HEK293 (cell line): ENCODE results near the gene NAALADL2.

Experiments used
- CTCF ChIA-PET: fragments of 350-600 bp; formaldehyde crosslinking; extraction: SDS; loops from one replicate; lab custom pipeline; 2021; ENCODE audit warnings: antibody characterized with exemption; lab: Yijun Ruan, JAX
- POLR2A ChIA-PET: fragments of 300-600 bp; formaldehyde crosslinking; extraction: SDS; loops from one replicate; lab custom pipeline; 2020; ENCODE audit warnings: antibody characterized with exemption, inconsistent platforms; lab: Yijun Ruan, JAX
- H3K27ac ChIP-seq: fragments of 200-500 bp; sonication (Bioruptor generic); 2 replicates; pipeline ENCODE4 v1.5.1; 2014; ENCODE audit warnings: low read depth, low read length, control low read depth, inconsistent platforms; ENCODE audit errors: extremely low read depth
- H3K36me3 ChIP-seq, 2 experiments: fragments of 200-500 bp in 1 of 2; sonication (Bioruptor generic) in 1 of 2; 1 replicate in 1 of 2; 2 replicates in 1 of 2; pipeline ENCODE4 v1.5.1; 2014 to 2017; ENCODE audit warnings: inconsistent platforms in 2 of 2, low read length in 2 of 2; ENCODE audit not compliant: control insufficient read depth in 2 of 2, insufficient read depth in 1 of 2
- H3K4me1 ChIP-seq: fragments of 200-500 bp; sonication (Bioruptor generic); 2 replicates; pipeline ENCODE4 v1.5.1; 2014; ENCODE audit warnings: mild to moderate bottlenecking, low read length, inconsistent platforms; ENCODE audit not compliant: control insufficient read depth, insufficient read depth
- H3K4me3 ChIP-seq: 2 replicates; pipeline ENCODE4 v1.5.1; 2011; ENCODE audit warnings: low read depth, mild to moderate bottlenecking, control low read depth, low read length, moderate library complexity
- H3K9me3 ChIP-seq: fragments of 200-500 bp; sonication (Bioruptor generic); 2 replicates; pipeline ENCODE4 v1.5.1; 2014; ENCODE audit warnings: low read depth, low read length, inconsistent platforms; ENCODE audit not compliant: control insufficient read depth, insufficient read depth
- KLF7 ChIP-seq: fragments of 450-650 bp; formaldehyde crosslinking; IDR thresholded peaks from 2 replicates; pipeline ENCODE4 v1.5.1; 2016; ENCODE audit warnings: missing biosample characterization, missing genetic modification characterization, borderline replicate concordance
- OSR2 ChIP-seq: fragments of 450-650 bp; formaldehyde crosslinking; IDR thresholded peaks from 2 replicates; pipeline ENCODE4 v1.5.1; 2016; ENCODE audit warnings: missing biosample characterization, missing genetic modification characterization
- PRDM2 ChIP-seq: fragments of 450-650 bp; formaldehyde crosslinking; IDR thresholded peaks from 2 replicates; pipeline ENCODE4 v1.5.1; 2016; ENCODE audit warnings: missing biosample characterization, missing genetic modification characterization, borderline replicate concordance
- ZFP37 ChIP-seq: fragments of 450-650 bp; formaldehyde crosslinking; IDR thresholded peaks from 2 replicates; pipeline ENCODE4 v1.5.1; 2016; ENCODE audit warnings: missing biosample characterization, missing genetic modification characterization
- ZNF140 ChIP-seq: fragments of 450-650 bp; formaldehyde crosslinking; IDR thresholded peaks from 2 replicates; pipeline ENCODE4 v1.5.1; 2016; ENCODE audit warnings: missing biosample characterization, missing genetic modification characterization
- ZNF184 ChIP-seq: fragments of 450-650 bp; IDR thresholded peaks from 2 replicates; pipeline ENCODE4 v1.5.1; 2018; ENCODE audit warnings: missing biosample characterization, mild to moderate bottlenecking, missing genetic modification characterization
- ZNF280D ChIP-seq: fragments of 450-650 bp; formaldehyde crosslinking; IDR thresholded peaks from 2 replicates; pipeline ENCODE4 v1.5.1; 2016; ENCODE audit warnings: missing biosample characterization, missing genetic modification characterization
- ZNF292 ChIP-seq: fragments of 450-650 bp; formaldehyde crosslinking; IDR thresholded peaks from 2 replicates; pipeline ENCODE4 v1.5.1; 2016; ENCODE audit warnings: low read depth, missing biosample characterization, missing genetic modification characterization, borderline replicate concordance
- ZNF391 ChIP-seq: fragments of 450-650 bp; formaldehyde crosslinking; IDR thresholded peaks from 2 replicates; pipeline ENCODE4 v1.5.1; 2016; ENCODE audit warnings: low read depth, missing biosample characterization, missing genetic modification characterization, borderline replicate concordance
- ZNF423 ChIP-seq: fragments of 450-650 bp; formaldehyde crosslinking; IDR thresholded peaks from 2 replicates; pipeline ENCODE4 v1.5.1; 2016; ENCODE audit warnings: missing biosample characterization, missing genetic modification characterization
- ZNF433 ChIP-seq: fragments of 450-650 bp; formaldehyde crosslinking; IDR thresholded peaks from 2 replicates; pipeline ENCODE4 v1.5.1; 2016; ENCODE audit warnings: missing biosample characterization, missing genetic modification characterization, low read depth
- ZNF510 ChIP-seq: fragments of 450-650 bp; formaldehyde crosslinking; IDR thresholded peaks from 2 replicates; pipeline ENCODE4 v1.5.1; 2018; ENCODE audit warnings: mild to moderate bottlenecking, missing genetic modification characterization, missing biosample characterization; ENCODE audit not compliant: insufficient replicate concordance
- TF ChIP-seq, protein P1 (sequence below): fragments of 450-650 bp; IDR thresholded peaks from 2 replicates; pipeline ENCODE4 v1.5.1; 2018; ENCODE audit warnings: missing biosample characterization, missing genetic modification characterization
- TF ChIP-seq, protein P2 (sequence below): fragments of 450-650 bp; formaldehyde crosslinking; IDR thresholded peaks from 2 replicates; pipeline ENCODE4 v1.5.1; 2016; ENCODE audit warnings: missing biosample characterization, missing genetic modification characterization, low read depth

Gene NAALADL2

DNA sequence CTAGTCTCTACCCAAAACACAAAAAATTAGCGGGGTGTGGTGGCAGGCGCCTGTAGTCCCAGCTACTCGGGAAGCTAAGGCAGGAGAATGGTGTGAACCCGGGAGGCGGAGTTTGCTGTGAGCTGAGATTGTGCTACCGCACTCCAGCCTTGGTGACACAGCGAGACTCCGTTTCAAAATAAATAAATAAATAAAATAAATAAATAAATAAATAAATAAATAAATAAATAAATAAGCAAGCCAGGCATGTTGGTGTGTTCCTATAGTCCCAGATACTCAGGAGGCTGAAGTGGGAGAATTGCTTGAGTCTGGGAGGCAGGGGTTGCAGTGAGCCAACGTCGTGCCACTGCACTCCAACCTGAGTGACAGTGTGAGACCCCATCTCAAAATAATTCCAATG lies 314.0 kb downstream of the NAALADL2 start (continued):
- TF ChIP-seq ZNF433 (tag by site-specific recombination) (peak; percentile 45; the same call in 1 of the 2 replicates), ZNF140 (tag by site-specific recombination) (peak; percentile 52), ZNF510 (tag by site-specific recombination) (peak; percentile 34), ZFP37 (tag by site-specific recombination) (peak; percentile 64; the same call in 1 of the 2 replicates)

DNA sequence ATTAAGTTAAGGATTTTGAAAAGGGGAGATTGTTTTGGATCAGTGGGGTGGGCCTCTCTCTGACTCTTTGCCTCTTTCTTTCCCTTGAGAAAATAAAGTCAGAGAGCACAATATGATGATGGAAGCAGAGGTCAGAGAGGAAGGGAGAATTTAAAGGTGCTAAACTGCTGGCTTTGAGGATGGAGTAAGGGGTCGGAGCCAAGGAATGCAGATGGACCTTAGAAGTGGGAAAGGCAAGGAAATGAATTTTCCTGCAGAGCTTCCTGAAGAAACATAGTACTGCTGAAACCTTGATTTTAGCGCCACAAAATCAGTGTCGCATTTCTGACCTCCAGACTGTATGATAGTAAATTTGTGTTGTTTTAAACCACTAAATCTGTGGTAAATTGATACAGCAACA lies 317.4 kb downstream of the NAALADL2 start:
- ChIA-PET CTCF (no interaction called here), POLR2A (no interaction called here)
- Histone ChIP-seq H3K4me3 (no peak overlapping the region), H3K4me1 (no peaks in the 10 kb centered on the region), H3K9me3 (no peaks in the 10 kb centered on the region), H3K36me3 (no peaks in the 10 kb centered on the region), H3K27ac (no peak overlapping the region)
- TF ChIP-seq ZNF280D: no peak
- TF ChIP-seq ZNF423 (tag by site-specific recombination): no peak
- no peak for TF ChIP-seq PRDM2 (tag by site-specific recombination)
- no peak for TF ChIP-seq KLF7 (tag by site-specific recombination)
- no peak for TF ChIP-seq OSR2 (tag by site-specific recombination)
- TF ChIP-seq, protein P1, sequence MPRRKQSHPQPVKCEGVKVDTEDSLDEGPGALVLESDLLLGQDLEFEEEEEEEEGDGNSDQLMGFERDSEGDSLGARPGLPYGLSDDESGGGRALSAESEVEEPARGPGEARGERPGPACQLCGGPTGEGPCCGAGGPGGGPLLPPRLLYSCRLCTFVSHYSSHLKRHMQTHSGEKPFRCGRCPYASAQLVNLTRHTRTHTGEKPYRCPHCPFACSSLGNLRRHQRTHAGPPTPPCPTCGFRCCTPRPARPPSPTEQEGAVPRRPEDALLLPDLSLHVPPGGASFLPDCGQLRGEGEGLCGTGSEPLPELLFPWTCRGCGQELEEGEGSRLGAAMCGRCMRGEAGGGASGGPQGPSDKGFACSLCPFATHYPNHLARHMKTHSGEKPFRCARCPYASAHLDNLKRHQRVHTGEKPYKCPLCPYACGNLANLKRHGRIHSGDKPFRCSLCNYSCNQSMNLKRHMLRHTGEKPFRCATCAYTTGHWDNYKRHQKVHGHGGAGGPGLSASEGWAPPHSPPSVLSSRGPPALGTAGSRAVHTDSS (tag by site-specific recombination): no peak
- TF ChIP-seq ZNF292 (tag by site-specific recombination): no peak
- no peak for TF ChIP-seq ZNF184
- TF ChIP-seq, protein P2, sequence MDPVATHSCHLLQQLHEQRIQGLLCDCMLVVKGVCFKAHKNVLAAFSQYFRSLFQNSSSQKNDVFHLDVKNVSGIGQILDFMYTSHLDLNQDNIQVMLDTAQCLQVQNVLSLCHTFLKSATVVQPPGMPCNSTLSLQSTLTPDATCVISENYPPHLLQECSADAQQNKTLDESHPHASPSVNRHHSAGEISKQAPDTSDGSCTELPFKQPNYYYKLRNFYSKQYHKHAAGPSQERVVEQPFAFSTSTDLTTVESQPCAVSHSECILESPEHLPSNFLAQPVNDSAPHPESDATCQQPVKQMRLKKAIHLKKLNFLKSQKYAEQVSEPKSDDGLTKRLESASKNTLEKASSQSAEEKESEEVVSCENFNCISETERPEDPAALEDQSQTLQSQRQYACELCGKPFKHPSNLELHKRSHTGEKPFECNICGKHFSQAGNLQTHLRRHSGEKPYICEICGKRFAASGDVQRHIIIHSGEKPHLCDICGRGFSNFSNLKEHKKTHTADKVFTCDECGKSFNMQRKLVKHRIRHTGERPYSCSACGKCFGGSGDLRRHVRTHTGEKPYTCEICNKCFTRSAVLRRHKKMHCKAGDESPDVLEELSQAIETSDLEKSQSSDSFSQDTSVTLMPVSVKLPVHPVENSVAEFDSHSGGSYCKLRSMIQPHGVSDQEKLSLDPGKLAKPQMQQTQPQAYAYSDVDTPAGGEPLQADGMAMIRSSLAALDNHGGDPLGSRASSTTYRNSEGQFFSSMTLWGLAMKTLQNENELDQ (tag by site-specific recombination): no peak
- no peak for TF ChIP-seq ZNF391 (tag by site-specific recombination)
